ENCODE measurements around the gene NACC1. TPM values are rescaled to one million over a fixed set of nuclear protein-coding genes. Genes with fewer than 3 reads are reported as not detected.

The NACC1 gene
- total RNA-seq, 1 donor from 2014 or later, result 68.6 TPM

GRCh38 chr19:13120031-13120430 lies 2.0 kb downstream of the NACC1 start:
- Mint-ChIP-seq H3K4me3 (ENCODE audit: unreplicated experiment) (no peak overlapping the region), H3K27ac (ENCODE audit: unreplicated experiment) (no peak overlapping the region), H3K9me3 (ENCODE audit: unreplicated experiment) (peaks cover 15% of the 10 kb centered on the region), H3K27me3 (ENCODE audit: unreplicated experiment) (peaks cover 11% of the 10 kb centered on the region), H3K36me3 (ENCODE audit: unreplicated experiment) (no peaks in the 10 kb centered on the region), H3K4me1 (ENCODE audit: low read depth, unreplicated experiment) (peaks cover 17% of the 10 kb centered on the region)
- no peak for TF ChIP-seq CTCF (IDR thresholded peaks at IDR 0.05; ENCODE audit: partially characterized antibody, unreplicated experiment)
- DNase-seq, result no peak

- Mint-ChIP-seq H3K27ac (ENCODE audit: unreplicated experiment) (peak overlapping the region; percentile 26), H3K9me3 (ENCODE audit: unreplicated experiment) (peaks cover 15% of the 10 kb centered on the region), H3K27me3 (ENCODE audit: unreplicated experiment) (peaks cover 11% of the 10 kb centered on the region), H3K4me3 (ENCODE audit: unreplicated experiment) (no peak overlapping the region), H3K4me1 (ENCODE audit: low read depth, unreplicated experiment) (peaks cover 17% of the 10 kb centered on the region), H3K36me3 (ENCODE audit: unreplicated experiment) (no peaks in the 10 kb centered on the region)
- no peak for TF ChIP-seq CTCF (IDR thresholded peaks at IDR 0.05; ENCODE audit: partially characterized antibody, unreplicated experiment)
- DNase-seq, result no peak
Observed at GRCh38 chr19:13120817-13121216, 2.8 kb downstream of the NACC1 start.

GRCh38 chr19:13121551-13122274 lies 3.6 kb downstream of the NACC1 start:
- Mint-ChIP-seq H3K9me3 (ENCODE audit: unreplicated experiment) (peaks cover 13% of the 10 kb centered on the region), H3K36me3 (ENCODE audit: unreplicated experiment) (no peaks in the 10 kb centered on the region), H3K27me3 (ENCODE audit: unreplicated experiment) (peaks cover 9% of the 10 kb centered on the region), H3K4me1 (ENCODE audit: low read depth, unreplicated experiment) (peaks cover 15% of the 10 kb centered on the region), H3K4me3 (ENCODE audit: unreplicated experiment) (no peak overlapping the region), H3K27ac (ENCODE audit: unreplicated experiment) (no peak overlapping the region)
- TF ChIP-seq CTCF (IDR thresholded peaks at IDR 0.05; ENCODE audit: partially characterized antibody, unreplicated experiment), result no peak
- no peak for DNase-seq

GRCh38 chr19:13122275-13122878 lies 4.3 kb downstream of the NACC1 start:
- no peak for DNase-seq
- Mint-ChIP-seq H3K4me3 (ENCODE audit: unreplicated experiment) (no peak overlapping the region), H3K27ac (ENCODE audit: unreplicated experiment) (no peak overlapping the region), H3K9me3 (ENCODE audit: unreplicated experiment) (peaks cover 8% of the 10 kb centered on the region), H3K27me3 (ENCODE audit: unreplicated experiment) (peaks cover 8% of the 10 kb centered on the region), H3K36me3 (ENCODE audit: unreplicated experiment) (no peaks in the 10 kb centered on the region), H3K4me1 (ENCODE audit: low read depth, unreplicated experiment) (peaks cover 11% of the 10 kb centered on the region)
- no peak for TF ChIP-seq CTCF (IDR thresholded peaks at IDR 0.05; ENCODE audit: partially characterized antibody, unreplicated experiment)

Data from glutamatergic neuron (in vitro differentiated cells).